ENCODE results near the gene NSD2. TPM values are rescaled to one million over a fixed set of nuclear protein-coding genes. Genes with fewer than 3 reads are reported as not detected.

NSD2 gene
- total RNA-seq, 1 donor from 2014 or later, result 85.6 TPM

DNA sequence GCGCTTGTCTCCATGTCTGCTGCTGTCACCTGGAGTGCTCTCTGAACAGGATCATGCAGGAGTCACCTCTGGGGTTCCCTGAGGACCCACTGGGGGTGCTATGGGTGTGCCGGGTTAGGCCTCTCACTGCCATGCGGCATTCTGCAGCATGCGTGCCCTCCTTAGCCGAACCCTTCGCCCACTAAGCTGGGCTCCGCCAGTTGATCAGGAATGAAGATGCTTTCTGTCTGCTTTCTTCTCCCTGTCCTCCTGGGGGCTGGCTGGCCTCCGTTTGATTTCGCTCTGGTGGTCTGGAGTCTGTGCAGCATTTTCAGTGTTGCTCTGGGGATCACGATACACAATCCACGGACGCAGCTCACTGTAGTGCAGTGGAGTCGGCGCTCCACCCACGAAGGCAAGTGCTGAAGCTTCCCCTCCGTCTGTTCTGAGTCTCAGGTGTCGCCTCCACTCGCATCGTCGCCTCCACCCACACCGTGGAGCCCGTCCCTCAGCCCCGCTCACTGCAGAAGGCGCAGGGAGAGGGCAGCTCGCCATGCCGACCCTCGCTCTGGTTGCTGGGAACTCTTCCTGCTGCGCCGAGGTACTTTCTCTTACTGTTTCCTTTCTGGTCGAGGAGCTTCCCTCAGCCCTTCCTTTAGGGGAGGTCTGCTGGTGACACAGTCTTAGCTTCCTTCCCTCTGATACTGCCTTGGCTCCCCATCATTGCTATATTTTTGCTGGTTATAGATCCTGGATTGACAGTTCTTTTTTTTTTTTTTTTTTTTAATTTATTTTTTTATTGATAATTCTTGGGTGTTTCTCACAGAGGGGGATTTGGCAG, 44.5 kb upstream of the NSD2 start:
- H3K4me3 ChIP-seq (ENCODE audit: low read depth, low read length), result no peak overlapping the region
- TF ChIP-seq, protein P1, sequence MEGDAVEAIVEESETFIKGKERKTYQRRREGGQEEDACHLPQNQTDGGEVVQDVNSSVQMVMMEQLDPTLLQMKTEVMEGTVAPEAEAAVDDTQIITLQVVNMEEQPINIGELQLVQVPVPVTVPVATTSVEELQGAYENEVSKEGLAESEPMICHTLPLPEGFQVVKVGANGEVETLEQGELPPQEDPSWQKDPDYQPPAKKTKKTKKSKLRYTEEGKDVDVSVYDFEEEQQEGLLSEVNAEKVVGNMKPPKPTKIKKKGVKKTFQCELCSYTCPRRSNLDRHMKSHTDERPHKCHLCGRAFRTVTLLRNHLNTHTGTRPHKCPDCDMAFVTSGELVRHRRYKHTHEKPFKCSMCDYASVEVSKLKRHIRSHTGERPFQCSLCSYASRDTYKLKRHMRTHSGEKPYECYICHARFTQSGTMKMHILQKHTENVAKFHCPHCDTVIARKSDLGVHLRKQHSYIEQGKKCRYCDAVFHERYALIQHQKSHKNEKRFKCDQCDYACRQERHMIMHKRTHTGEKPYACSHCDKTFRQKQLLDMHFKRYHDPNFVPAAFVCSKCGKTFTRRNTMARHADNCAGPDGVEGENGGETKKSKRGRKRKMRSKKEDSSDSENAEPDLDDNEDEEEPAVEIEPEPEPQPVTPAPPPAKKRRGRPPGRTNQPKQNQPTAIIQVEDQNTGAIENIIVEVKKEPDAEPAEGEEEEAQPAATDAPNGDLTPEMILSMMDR (conservative IDR thresholded peaks at IDR 0.05; ENCODE audit: low read depth, low read length), result no peak
- DNase-seq (ENCODE audit: low read depth), result no peak

DNA sequence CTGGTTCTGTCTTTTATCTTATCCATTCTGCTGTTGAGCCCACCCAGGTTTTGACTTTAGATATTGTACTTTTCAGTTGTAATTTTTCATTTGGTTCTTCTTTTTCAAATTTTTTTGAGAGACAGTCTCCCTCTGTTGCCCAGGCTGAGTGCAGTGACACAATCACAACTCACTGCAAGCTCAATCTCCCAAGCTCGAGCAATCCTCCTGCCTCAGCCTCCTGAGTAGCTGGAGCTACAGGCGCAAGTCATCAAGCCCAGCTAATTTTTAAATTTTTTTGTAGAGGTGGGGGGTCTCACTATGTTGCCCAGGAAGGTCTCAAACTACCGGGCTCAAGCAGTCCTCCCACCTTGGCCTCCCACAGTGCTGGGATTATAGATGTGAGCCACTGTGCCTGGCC, 41.0 kb upstream of the NSD2 start:
- TF ChIP-seq, protein P1 (conservative IDR thresholded peaks at IDR 0.05; ENCODE audit: low read depth, low read length), result no peak
- no peak for DNase-seq (ENCODE audit: low read depth)
- H3K4me3 ChIP-seq (ENCODE audit: low read depth, low read length), result no peak overlapping the region

DNA sequence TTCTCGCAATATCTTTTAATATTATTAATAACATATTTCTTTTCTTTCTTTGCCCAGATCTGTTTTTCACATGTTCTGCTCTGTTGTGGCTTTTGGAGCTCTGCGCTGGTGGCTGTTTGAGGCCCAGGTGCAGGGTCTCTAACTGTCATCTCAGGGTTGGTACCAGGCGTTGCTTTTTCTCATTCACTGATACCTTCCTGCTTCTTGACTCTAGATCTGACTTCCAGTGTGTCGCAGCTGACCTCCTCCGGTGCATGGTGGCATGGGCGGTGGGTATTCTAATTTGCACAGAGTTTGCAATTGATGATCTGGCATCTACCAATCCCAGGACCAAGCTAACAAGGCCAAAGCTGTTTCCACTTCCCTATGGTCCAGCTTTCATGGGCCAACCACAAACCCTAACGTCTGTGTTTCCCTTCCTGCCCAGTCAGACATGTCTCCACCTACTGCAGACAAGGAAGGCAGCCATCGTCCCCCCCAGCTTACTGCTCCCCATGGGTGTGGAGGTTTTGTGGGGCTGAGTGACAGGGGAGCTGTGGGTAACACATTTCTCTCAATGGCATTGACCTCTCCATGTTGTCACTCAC, 40.5 kb upstream of the NSD2 start:
- TF ChIP-seq, protein P1 (conservative IDR thresholded peaks at IDR 0.05; ENCODE audit: low read depth, low read length), result no peak
- DNase-seq (ENCODE audit: low read depth), result no peak
- no peak overlapping the region for H3K4me3 ChIP-seq (ENCODE audit: low read depth, low read length)

DNA sequence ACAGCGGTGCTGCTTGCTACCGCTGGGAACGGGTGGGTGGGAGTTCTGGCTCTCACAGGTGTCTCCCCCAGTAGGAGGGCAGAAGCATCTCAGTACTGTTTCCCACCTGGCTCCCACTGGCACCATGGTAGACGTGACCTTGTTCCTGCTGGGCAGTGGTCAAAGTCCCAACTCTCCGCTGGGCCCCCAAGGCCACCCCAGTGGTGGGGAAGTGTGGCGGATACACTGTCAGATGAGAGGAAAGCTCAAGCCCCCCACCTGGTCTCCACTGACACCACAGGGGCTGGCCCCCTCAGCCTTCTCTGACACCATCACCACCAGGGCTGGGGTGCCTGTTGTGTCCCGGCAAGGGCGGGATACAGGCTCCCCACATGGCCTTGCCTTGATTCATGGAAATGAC, 39.9 kb upstream of the NSD2 start:
- DNase-seq (ENCODE audit: low read depth), result no peak
- TF ChIP-seq, protein P1 (conservative IDR thresholded peaks at IDR 0.05; ENCODE audit: low read depth, low read length), result no peak
- no peak overlapping the region for H3K4me3 ChIP-seq (ENCODE audit: low read depth, low read length)

DNA sequence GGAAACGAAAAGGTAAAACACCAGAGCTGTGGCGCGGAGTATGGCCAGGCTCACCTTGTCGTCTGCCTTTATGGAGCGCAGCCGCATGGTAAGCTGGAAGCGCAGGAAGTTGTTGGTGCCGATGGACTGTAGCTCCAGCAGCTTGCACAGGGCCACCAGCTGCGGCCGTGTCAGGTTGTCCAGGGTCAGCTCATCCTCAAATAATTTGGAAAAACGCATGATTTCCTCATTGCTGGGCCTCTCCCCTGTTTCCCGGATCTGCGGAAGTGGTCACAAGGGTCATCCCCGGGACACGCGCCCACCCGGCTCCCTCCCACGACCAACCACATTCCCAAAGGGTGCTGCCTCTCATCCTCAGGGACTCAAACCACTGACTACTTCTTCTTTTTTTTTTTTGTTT, 38.5 kb upstream of the NSD2 start:
- no peak overlapping the region for H3K4me3 ChIP-seq (ENCODE audit: low read depth, low read length)
- TF ChIP-seq, protein P1 (conservative IDR thresholded peaks at IDR 0.05; ENCODE audit: low read depth, low read length), result no peak
- DNase-seq (ENCODE audit: low read depth), result no peak

DNA sequence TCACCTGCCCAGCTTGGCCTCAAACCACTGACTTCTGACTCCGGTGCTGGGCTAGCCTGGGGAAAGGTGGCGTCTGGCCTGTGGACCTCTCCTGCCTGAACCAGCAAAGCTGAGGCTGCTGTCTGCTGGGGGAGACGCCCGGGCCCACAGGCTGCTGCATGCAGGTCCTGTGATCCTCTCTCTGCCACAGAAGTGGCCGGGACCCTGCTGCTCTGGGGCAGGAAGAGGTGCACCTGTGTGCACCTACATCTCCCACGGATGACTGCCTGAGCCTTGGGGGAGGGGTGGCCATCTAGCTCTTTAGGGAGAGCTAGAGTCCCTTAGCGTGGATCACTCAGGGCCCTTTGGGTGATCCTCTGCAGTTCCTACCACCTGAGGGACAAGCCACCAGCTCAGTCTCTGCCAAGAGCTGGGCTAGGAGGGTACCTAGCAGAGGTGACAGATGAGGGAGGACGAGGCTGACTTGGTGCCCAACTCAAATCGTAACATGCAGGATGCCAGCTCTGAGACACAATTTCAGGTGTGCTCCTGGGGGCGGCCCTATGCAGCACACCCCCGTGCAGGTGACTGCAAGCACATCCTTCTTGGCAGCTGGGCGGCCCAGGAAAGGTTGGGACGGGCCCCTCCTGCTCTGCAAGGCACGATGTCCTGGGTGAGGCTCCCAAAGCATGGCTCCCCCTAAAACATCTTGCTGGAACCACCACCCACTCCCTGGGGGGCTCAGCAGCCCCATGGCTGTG, 37.7 kb upstream of the NSD2 start:
- DNase-seq (ENCODE audit: low read depth), result no peak
- H3K4me3 ChIP-seq (ENCODE audit: low read depth, low read length), result no peak overlapping the region
- TF ChIP-seq, protein P1 (conservative IDR thresholded peaks at IDR 0.05; ENCODE audit: low read depth, low read length), result no peak

Data from epithelial cell of proximal tubule (primary cell).